AG04450 (cell line): Measurements from ENCODE around the gene NPL. TPM values are rescaled to one million over a fixed set of nuclear protein-coding genes. Genes with fewer than 3 reads are reported as not detected.

ENCODE experiments used
- CTCF ChIA-PET: fragments of 300-600, 350-600 bp; formaldehyde crosslinking; extraction: SDS; loops from one replicate; lab custom pipeline; 2022; ENCODE audit warnings: antibody characterized with exemption, inconsistent platforms; lab: Charles Lee
- POLR2A ChIA-PET: fragments of 350-600 bp; formaldehyde crosslinking; extraction: SDS; loops from one replicate; lab custom pipeline; 2021; ENCODE audit warnings: antibody characterized with exemption, inconsistent platforms; lab: Yijun Ruan, JAX
- DNase-seq: peaks from one replicate; pipeline ENCODE4 v3.0.0-alpha.2; 2011; ENCODE audit warnings: low read depth, low spot score
- H3K27ac ChIP-seq: one replicate; pipeline ENCODE4 v1.5.1; 2012; ENCODE audit warnings: low read depth, low read length, control low read depth
- H3K27me3 ChIP-seq: one replicate; pipeline ENCODE4 v1.6.0; 2012; ENCODE audit warnings: low read length; ENCODE audit not compliant: control insufficient read depth, insufficient read depth
- H3K4me3 ChIP-seq: 2 replicates; pipeline ENCODE4 v1.5.1; 2011; ENCODE audit warnings: mild to moderate bottlenecking, low read depth, low read length, control low read depth
- H3K9me3 ChIP-seq: 2 replicates; pipeline ENCODE4 v1.5.1; 2012; ENCODE audit warnings: low read length; ENCODE audit not compliant: control insufficient read depth, insufficient read depth
- polyA plus RNA-seq: library from polyadenylated mRNA; depleted of rRNA; stranded (reverse); fragments of >200 nt; gene quantifications from 2 replicates; pipeline ENCODE4 v1.2.3, GENCODE V29; 2011
- TF ChIP-seq, protein P1 (sequence below): IDR thresholded peaks from 2 replicates; pipeline ENCODE4 v1.5.1; 2011; ENCODE audit warnings: low read depth, low read length, control low read depth, inconsistent platforms

NPL gene
- polyA plus RNA-seq, 1 experiment: 0.55 TPM

DNA sequence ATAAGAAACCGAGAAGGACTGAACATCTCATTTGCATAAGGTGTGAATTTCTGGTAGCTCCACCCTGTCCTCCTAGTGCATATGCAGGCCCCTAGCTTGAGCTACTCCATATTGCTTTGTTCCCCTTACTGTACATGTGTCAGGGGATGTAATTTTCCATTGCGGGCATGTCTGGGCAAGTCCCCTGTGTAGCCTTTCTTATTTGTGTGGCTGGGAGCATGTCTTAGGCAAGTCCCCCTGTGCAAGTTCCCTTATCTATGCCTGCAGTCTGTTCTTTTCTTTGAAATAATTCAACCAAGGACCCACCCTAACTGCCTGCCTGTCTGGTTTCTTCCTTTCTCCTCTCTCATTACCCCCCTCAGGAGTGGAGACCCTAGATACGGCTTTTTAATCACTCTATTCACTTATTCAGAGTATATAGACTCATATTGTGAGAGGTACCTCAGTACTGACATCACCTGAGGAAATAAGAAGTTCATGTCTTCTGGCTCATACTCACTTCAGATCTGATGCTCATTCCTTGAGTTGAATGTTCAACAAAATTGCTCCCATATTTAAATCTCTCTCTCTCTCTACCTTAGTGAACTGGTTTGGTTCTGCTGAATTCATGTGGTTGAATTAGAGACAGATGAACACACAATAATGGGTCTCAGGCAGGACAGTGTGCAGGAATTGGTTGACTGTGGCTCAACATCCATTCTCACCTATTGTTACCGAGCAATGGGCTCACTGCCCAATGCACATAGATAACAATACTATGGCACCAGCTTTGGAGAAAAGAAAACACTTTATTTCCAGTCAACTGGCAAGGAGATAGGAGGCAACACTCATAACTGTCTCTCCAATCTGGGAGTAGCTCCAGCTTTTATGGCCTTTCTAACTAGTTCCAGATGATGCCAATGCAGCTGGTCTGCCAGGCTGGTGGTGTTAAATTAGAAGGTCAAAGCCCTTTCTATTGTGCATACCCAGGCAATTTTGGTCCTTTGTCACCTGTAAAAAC, 27.9 kb upstream of the NPL start:
- POLR2A ChIA-PET: interaction anchor here (0.7 kb wide), 1 partner anchor 146 kb away, joined by 5 read pairs; no protein-coding TSS in a partner anchor
- DNase-seq: no peak
- peaks cover 4% of the 10 kb centered on the region for H3K27me3 ChIP-seq
- H3K9me3 ChIP-seq: no peaks in the 10 kb centered on the region
- H3K4me3 ChIP-seq: no peak overlapping the region
- H3K27ac ChIP-seq: no peak overlapping the region
- CTCF ChIA-PET: interaction anchor here (0.6 kb wide), 1 partner anchor 1336 kb away, joined by 3 read pairs; no protein-coding TSS in a partner anchor
- TF ChIP-seq, protein P1, sequence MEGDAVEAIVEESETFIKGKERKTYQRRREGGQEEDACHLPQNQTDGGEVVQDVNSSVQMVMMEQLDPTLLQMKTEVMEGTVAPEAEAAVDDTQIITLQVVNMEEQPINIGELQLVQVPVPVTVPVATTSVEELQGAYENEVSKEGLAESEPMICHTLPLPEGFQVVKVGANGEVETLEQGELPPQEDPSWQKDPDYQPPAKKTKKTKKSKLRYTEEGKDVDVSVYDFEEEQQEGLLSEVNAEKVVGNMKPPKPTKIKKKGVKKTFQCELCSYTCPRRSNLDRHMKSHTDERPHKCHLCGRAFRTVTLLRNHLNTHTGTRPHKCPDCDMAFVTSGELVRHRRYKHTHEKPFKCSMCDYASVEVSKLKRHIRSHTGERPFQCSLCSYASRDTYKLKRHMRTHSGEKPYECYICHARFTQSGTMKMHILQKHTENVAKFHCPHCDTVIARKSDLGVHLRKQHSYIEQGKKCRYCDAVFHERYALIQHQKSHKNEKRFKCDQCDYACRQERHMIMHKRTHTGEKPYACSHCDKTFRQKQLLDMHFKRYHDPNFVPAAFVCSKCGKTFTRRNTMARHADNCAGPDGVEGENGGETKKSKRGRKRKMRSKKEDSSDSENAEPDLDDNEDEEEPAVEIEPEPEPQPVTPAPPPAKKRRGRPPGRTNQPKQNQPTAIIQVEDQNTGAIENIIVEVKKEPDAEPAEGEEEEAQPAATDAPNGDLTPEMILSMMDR: no peak

DNA sequence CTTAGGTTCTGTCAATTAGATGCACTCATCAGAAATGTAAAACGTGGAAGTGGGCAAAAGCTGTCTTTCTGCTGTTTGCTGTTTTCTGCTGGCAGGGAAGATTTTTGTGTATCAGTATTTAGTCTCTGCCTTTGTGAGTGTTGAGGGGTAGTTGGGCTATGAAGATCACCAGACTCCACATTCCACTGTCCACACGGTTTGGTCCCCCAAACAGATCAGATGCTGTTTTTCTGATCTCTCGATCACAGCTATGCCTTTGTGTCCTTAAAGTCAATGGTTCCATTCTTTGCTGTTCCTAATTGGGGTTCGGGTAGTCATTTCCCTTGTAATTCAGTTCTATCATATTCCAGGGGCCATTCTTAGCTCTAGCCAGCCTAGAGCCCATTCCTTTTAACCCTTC, 27.0 kb upstream of the NPL start:
- ChIA-PET CTCF (interaction anchor here (2.0 kb wide), 1 partner anchor 22 kb away, joined by 9 read pairs; no protein-coding TSS in a partner anchor), POLR2A (no interaction called here)
- Histone ChIP-seq H3K9me3 (no peaks in the 10 kb centered on the region), H3K27ac (no peak overlapping the region), H3K4me3 (no peak overlapping the region), H3K27me3 (peaks cover 4% of the 10 kb centered on the region)
- DNase-seq: no peak
- TF ChIP-seq, protein P1: no peak

DNA sequence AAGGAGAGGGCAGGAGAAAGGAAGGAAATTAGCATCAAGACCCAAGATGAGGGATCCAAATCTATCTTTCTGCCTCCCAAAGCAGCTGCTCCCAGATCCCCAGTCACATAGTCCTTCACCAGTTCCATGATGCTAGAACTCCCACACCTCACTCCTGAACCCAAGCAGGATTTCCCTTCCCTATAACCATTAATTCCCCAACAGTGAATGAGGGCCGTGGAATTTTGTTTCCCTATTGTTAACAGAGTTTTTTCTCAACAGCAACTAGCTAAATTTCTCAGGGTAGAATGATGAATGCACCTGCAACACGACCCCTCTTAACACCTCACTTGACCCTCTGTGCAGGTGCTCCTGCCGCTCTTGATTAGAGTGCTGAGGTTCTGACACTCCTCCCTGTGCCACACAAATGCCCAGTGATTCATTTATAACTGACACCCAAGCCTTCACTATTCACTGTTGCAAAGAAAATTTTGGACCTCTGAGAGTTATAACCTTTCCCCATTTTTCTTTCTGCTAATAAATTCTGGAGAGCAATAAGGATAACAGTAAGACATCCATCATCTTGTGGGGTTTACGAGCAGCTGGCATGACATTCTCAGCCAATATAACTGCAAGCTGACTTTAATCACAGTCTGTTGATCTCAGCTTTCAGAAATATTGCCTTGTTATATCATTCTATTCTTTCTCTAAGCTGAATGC, 25.4 kb upstream of the NPL start:
- ChIA-PET POLR2A (no interaction called here), CTCF (interaction anchor here (1.0 to 2.1 kb wide), 5 partner anchors 18 to 171 kb away, joined by 3 to 13 read pairs (median 3); no protein-coding TSS in a partner anchor)
- H3K27ac ChIP-seq: no peak overlapping the region
- TF ChIP-seq, protein P1: no peak
- H3K4me3 ChIP-seq: no peak overlapping the region
- H3K27me3 ChIP-seq: peaks cover 4% of the 10 kb centered on the region
- DNase-seq: no peak
- no peaks in the 10 kb centered on the region for H3K9me3 ChIP-seq

DNA sequence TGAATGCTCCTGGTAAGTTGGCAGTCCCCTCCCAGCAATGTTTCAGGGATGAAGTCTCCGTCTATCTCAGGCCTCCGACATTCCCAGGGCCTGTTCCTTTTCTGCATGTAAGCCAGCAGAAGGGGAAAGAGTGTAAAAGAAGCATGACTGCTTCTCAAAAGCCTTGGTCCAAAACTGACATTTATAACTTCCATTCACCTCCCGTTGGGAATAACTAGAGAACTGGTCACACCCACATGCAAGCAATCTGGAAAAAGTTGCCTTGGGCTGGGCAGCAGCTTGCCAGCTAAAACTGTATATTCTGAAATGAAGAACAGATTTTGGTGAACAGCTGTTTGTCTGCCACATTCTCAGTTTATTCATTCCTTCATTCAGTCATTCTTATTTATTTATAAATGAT, 24.2 kb upstream of the NPL start:
- DNase-seq: no peak
- CTCF ChIA-PET: interaction anchor here (1.4 kb wide), 1 partner anchor 45 kb away, joined by 3 read pairs; no protein-coding TSS in a partner anchor
- Histone ChIP-seq H3K4me3 (no peak overlapping the region), H3K27ac (no peak overlapping the region), H3K27me3 (peaks cover 4% of the 10 kb centered on the region), H3K9me3 (no peaks in the 10 kb centered on the region)
- POLR2A ChIA-PET: no interaction called here
- TF ChIP-seq, protein P1: no peak
